Stimulated activated CD8-positive, alpha-beta memory T cell treated with anti-CD3 and anti-CD28 coated beads, Interleukin-4, amount 100 ng/mL, for 24 hours (primary cell): ENCODE results near the gene CHL1.

Source experiments
- DNase-seq: peaks from one replicate; pipeline ENCODE4 v3.0.0-alpha.2; 2020; ENCODE audit warnings: low read depth

The CHL1 gene

DNA sequence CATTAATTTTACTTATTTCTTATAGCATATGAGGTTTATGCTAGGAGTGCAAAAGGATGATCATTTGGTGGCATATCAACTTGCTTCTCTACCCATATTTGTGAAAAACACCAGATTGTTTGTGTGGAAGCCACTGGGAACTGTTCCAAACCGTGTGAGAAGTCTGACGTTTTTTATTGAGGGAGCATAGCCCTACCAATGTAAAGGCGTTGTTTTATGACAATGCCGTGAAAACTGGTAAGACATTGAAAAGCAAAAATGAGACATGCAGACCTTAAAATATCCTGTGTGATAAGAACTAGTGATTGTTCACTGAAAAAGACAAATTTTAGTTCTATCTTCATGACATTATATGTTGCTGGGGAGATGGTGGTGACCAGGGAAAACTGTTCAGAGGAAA is 87.8 kb downstream of the CHL1 start:
- DNase-seq, result no peak

DNA sequence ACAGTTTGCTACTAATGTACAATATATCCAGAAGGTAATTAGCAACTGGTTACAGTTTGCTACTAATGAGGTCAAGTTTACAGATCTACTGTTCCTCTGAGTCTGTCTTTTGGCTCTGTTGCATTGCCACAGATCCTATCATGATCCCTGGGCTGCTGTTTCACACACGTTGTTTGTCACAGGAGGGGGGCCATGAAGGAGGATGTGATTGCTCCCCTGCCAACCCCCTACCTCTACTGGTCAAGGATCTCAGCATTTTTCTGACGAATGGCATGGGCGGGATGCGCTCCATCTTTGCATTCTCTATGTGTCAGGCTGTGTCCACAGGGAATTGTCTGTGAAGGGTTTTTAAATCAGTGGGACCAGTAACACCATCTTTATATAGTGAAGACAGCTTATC is 91.9 kb downstream of the CHL1 start:
- no peak for DNase-seq

DNA sequence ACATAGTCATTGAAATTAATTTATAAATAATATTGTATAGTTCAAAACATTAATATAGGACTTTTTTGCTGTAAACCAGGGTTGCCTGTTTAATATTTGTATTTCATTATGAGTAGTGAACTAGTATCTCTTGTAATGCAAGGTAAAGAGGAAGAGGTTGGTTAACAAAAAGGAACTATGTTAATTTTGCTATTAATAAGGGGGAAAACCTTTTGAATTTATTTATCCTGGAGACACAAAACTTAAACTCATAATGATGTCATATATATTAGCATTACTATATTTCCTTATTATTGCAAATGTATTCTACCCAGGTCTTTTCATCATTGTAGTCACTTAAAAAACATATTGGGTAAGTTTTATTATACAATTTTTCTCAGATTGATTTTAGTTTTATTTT is 94.5 kb downstream of the CHL1 start:
- DNase-seq, result no peak

DNA sequence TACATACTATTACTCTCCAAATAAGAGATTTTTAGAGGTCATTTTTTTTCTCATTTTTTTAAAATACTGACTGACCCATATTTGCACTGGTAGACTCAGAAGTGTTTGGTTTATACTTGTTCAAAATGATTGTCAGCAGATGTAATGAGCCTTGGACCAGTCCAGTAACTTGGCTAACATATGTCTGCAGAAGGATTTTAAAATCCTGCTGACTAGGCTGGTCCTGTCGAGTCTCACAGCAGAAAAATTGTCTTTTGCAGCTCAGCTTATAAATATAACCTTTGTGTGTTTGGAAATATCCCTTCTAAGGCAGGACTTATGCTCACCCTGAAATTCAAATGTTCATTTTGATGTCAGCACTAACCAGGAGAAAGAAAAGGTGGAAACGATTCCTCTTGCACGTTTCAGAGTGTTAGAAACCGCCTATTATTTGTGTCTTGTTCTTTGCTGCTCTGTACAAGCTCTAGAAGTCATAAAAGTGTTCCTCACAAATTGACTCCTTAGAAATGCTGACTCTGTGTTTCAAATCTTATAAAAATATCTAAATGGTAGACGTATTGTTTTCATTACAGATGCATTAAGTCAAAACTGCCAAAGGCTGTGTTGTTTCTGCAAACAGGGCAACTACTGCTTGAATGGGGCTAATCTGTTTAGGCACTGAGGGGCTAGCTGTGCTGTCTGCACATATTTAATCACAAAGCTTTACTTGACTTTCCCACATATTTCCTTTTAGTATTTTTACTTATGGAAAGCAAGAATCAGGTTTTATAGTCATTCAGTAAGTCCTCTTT is 95.3 kb downstream of the CHL1 start:
- DNase-seq, result no peak

DNA sequence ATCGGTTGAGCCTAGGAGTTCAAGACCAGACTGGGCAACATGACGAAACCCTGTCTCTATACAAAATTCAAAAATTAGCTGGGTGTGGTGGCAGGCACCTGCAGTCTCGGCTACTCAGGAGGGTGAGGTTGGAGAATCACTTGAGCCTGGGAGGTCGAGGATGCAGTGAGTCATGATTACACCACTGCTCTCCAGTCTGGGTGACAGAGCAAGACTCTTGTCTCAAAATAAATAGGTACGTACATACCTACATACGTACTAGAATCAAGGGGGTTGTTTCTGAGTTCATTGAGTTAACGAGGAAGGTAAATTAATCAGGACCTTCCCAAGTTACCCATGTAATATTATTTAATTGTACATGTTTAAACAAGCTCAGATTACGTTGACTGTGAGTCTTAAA is 97.5 kb downstream of the CHL1 start:
- DNase-seq, result no peak

DNA sequence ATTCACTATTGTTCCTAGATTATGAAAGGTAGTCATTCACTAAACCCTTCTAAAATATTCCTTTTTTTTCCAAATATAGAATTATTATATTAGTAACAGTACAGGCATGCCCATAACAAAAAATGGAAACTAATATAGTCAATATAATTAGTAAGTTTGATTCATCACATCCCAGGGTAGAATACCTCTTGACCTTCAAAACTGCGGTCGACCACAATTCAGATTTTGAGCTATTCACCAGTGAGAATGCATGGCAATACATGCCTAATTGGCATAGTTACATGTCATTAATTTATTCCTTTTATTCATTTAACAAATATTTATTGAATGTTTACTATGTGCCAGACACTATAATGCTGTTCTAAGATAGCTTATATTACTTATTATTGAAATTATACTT is 98.0 kb downstream of the CHL1 start:
- no peak for DNase-seq

DNA sequence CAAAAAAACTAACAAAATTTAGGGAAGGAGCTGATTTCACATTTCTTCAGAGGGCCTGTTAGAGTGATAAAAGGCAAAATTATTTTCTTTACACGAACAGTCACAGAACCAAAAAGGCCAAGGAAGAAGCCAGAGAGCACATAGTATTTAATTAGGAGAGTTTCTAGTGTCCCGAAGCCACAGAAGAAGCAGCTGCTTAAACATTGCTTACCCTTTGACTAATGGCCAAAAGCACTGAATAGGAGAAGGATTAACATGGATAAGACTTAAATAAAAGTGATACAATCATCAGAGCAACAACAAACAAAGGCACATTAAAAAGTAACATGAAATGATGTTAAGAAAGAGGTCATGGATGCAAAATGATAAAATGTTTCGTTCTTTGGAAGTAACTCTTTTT is 98.6 kb downstream of the CHL1 start:
- no peak for DNase-seq

DNA sequence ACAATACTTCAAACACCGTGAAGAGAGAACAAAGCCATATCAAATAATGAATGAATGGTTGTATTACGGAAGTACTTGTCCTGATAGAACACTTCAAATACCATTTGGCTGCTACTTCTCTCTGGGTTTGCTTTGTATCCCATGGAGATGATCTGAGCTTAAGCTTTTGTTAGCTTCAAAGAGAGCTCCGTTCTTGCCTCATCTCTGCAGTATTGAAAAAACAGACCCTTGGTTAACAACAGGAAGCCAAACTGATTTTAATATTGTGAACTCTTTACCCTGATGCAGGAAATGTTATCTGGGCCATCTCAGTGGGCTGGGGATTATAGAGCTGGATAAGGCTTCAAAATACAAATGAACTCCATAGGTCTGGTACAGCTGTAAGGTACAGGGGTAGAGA is 101.0 kb downstream of the CHL1 start:
- no peak for DNase-seq

DNA sequence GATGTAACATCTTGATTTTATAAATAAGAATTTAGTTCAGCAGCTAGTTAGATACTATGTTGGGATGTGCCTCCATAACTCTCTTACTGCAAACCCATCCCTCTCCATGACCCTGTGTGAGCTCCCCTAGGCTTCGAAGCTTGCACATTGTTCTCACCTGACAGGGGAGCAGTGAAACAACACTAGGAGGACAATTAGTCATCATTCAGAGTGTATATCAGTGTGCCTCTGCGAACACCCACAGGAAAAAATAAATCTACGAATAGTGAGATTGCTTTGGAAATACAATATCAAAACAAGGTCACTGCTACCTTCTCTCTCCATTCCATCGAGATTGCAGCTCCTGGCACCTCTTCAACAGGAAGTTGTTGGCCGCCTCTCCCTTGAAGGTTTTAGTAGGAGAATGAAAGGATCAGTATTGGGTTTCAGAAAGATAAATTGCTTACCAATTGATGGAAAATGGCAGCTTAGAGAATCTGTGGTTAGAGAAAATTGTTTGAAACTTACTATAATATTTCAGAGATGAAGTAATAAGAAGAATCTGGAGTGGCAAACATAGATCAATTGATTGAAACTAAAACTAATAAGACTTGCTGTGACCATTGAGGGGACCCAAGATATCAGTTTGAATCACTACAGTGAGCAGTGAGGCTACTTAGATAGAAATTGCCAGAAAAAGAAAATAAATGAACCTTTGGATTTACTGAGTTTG is 103.2 kb downstream of the CHL1 start:
- DNase-seq, result no peak

DNA sequence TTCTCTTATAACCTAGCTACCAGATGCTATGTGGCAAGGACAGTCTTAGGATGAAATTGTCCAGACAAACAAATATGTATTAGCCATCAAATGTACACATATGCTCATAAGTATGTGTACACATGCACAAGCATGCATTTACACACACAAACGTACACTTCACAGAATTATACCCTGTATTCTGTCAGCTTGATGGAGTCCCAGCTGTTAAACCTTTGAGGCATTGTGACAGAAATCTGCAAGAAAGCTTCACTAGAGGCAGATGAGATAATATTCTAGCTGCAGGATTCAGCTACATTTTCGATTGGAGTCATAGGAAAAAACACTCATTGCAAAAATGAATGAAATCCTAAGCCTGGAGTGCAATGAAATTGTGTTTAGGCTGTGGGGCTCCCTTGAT is 110.6 kb downstream of the CHL1 start:
- DNase-seq, result no peak

DNA sequence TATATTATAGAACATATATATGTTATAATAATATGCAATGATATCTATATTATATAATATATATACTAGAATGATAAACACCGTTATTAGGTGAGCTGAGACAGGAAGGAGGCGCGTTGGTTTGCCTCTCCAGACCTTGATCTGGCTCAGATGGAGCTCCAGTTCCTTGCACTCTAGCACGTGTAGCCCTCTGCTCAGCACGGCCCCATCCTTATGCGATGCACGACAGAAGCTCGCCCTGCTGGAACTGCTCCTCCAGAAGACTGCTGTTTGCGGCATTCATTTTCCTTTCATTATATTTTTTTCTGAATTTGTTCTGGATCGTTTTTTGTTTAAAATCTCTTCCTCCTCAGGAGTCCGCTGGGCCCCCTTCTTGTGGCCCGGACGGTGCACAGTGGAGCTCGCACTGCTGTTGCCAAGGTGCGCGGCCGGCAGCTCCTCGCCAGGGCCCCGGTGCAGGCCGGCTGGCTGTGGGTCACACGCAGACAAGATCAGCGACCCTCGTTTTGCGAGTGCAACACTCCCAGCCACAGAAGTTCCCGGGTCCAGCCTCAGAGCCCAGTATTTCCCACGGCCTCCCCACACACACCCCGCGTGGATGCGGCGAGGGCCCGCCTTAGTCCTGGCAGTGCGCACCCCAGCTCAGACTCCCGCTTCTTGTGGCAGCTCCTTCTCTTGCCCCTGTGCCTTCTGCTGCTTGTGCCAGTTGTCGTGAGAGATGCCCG is 112.2 kb downstream of the CHL1 start:
- DNase-seq, result no peak

DNA sequence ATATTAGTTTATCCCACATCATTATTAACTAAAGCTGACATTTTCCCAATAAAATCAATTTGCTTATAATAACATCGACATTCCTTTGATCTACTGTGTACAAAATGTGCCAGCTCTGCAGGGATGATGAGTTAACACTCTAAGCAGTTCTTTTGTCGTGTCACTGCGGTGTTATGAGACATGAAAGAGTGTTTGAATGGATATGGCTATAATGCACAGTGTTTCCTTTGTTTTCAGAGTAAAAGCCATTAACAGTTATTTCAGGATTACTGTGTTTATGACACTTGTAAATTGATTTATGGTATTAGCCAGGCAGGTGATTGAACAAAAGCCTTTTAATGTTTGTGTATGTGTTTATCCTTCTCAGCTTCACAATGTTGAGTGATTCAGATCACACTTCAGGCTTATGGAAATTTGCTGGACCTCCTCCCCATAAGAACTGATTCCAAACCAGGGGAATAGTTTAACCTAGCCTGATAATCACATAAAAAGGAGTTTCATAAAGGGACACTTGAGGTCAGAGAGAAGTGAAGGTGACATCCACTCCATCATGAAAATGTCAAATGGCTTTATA is 115.7 kb downstream of the CHL1 start:
- DNase-seq, result no peak

DNA sequence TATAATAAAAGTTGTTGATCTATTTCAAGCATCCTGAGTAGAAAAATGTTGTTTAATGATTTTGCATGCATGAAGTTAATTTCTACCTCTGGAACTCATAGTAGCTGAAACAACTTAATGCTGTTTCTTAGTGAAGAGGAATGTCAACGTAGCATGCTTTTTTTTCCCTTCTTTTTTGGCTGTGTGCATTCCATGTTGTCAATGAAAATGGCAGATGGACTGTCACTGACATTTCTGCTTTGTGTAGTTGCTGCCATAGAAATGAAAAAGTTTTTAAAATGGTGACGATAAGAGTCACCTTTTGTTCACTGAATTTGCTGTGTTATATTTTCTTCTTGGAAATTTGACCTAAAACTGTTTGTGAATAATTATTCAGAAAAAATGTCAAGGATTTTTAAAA is 116.3 kb downstream of the CHL1 start:
- DNase-seq, result no peak

DNA sequence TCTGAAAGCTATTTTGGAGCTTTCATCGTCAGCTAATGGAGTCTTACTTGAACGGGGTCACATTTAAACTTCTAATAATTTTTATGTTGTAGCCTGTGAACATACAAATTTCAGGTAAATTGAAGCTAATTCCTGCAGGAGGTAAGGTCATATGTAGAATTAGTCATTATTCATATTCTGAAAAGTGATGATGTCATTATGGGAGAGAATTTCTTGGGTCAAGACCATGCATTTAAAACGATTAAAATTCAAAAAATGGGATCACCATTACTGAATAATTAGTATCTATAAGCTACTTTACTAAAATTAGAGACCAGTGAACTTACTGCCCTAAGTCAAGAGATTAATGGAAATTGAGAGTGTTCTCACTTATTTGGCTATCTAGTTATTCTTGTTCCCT is 120.4 kb downstream of the CHL1 start:
- DNase-seq, result no peak

DNA sequence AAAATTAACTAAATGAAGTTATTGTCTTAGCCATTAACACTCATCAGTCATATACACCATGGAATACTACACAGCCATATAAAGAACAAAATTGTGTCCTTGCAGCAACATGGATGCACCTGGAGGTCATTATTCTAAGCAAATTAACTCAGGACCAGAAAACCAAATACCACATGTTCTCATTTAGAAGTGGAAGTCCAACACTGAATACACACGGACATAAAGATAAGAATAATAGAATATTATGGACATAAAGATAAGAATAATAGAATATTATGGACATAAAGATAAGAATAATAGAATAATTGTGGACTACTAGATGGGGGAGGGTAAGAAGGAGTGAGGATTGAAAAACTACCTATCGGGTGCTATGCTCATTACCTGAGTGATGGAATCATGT is 122.3 kb downstream of the CHL1 start:
- DNase-seq, result no peak

DNA sequence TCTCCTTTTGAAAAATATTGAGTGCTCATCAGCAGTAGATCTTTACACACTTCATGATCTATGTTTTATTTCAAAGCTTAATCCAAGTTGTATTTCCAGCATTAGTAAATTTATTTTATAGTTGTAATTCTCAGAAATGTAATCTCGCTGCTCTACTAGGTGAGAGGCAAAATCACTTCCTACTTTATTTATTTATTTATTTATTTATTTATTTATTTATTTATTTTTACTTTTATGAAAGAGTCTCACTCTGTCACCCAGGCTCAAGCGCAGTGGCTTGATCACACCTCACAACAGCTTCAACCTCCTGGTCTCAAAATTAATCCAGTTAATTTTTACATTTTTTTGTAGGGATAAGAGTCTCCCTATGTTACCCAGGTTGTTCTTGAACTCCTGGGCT is 127.9 kb downstream of the CHL1 start:
- no peak for DNase-seq

DNA sequence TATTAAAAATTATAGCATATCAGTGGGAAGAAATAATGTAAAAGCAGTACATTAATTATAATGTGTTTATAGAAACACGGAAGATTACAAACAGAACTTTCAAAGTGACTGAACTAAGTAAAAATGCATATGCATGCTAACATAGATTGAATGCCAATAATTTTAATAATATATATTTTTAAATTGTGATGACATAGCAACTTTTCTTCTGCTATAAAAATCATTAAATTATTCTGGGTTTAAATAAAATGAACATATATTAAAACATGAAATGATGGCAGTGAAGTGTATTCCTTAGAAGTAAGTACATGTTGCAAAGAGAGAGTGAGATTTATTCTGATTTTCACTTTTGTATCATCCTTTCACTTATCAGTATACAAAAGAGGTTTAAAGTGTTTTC is 128.9 kb downstream of the CHL1 start:
- DNase-seq, result no peak

DNA sequence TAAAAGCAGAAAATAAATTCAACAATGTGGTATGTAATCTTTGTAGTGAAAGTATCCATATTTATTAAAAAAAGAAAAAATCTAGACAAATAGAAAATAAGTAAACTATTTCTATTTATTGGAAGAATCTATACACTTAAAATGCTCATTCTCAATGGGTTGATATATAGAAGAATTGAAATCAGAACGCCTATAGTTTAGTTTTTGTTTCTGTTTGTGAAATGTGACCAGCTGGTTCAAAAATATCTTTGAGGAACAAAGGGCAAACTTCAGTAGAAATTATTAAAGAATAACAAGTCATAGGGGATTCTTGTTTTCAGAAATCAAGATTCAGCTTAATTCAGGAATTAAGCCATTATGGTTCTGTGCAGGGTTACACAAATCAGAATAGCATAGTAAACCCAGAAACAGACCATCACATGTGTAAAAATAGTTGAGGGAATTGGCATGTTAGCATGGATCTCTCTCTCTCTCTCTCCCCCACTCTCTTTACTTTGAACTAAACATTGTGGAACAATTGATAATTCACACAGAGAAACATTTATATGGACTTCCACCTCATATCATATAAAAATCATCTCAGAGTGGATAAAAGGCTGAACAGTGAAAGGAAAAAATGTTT is 134.0 kb downstream of the CHL1 start:
- no peak for DNase-seq

DNA sequence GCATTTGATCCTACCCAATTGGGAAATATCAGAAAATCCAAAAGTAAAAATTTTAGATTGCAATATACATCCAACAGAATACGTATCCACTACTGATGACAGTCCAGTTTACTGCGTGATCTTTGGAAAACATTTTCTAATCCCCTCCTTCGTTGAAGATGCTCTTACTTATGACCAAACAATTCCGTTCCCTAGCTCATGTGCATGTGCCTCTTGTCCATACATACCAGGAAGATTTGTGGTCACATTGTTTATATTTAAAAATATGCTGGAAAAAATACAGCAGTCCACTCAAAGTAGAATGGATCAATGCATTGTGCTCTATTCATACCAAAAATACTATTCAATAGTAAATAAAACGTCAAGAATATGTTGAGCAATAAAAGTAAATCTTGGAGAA is 135.3 kb downstream of the CHL1 start:
- DNase-seq, result no peak

DNA sequence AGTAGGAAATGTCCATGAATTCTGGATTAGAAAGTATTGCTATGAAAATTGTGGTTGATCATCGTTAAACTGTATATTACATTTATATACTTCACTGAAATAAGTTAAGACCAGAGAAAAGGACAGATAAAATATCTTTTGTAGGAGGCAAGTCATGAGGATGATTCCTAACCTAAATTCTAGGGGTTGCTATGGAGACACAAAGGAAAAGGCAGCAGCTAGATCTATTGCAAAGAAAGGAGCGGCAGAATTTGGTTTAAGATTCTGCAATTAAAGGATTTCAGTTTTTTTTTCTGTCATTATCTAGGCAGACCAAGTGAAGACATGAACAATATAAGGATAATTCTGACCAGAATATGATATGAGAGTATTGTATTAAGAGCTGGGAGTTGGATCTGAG is 136.1 kb downstream of the CHL1 start:
- DNase-seq, result no peak

DNA sequence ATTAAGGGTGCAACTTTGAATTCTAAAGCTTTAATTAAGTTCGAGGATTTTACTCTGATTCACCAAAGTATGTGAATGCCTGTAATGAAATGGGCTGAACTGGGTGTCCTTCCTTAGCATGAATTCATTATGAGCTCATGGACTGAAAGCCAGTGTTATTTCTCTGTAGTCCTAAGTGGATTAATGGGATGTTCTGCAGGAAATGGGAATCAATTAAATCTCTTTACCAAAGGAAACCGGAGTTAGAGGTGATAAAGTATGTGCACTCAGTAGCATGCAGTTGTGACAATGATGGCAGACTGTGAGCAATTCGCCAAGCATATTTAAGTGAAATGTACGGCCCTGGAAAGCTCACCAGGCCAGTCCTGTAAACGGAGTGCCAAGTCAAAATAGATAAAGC is 138.7 kb downstream of the CHL1 start:
- no peak for DNase-seq

DNA sequence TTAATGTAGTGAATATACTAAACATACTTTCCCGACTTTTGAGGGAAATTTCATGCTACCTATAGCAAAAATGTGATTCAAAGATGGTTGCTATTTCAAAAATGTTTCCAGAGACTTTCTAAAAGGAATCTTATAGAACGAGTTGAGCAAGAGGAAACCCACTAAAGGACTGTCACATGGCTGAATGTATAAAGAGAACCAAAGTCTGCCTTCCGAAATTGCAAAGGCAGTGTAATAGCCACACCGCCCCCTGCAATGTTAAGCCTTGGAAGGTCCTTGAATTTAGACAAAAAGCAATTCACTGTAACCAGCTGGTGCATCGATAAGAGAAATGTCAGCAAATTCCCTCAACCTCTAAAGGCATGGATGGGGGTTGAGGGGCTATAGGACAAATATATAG is 142.8 kb downstream of the CHL1 start:
- no peak for DNase-seq
